CD14-positive monocyte (primary cell): Measurements from ENCODE around the gene WWOX. TPM values are rescaled to one million over a fixed set of nuclear protein-coding genes. Genes with fewer than 3 reads are reported as not detected.
"Not testable (repeated sequence)": the region's sequence is repeated elsewhere in the genome, so short reads cannot be mapped to it uniquely, and the experiment has no call there.

Source experiments
- DNase-seq, 3 donors: peaks; one replicate each; pipeline ENCODE4 v3.0.0-alpha.2; 2011 to 2022
- H2AFZ ChIP-seq: 2 replicates; pipeline ENCODE4 v1.6.0; 2012; ENCODE audit warnings: mild to moderate bottlenecking, low read depth, low read length, inconsistent platforms; ENCODE audit not compliant: insufficient read depth, poor library complexity, severe bottlenecking
- H3K27ac ChIP-seq, 2 donors: 1 replicate in 1 of 2; 2 replicates in 1 of 2; pipeline ENCODE4 v1.5.1; 2012 to 2013; ENCODE audit warnings: low read length in 2 of 2, control low read depth in 1 of 2, inconsistent platforms in 1 of 2, low read depth in 1 of 2, mild to moderate bottlenecking in 1 of 2
- H3K27me3 ChIP-seq, 2 donors: one replicate each; pipeline versions ENCODE4 v1.6.0 to v1.6.1; 2011 to 2013; ENCODE audit warnings: low read length in 2 of 2; ENCODE audit not compliant: control insufficient read depth in 2 of 2, insufficient read depth in 2 of 2
- H3K36me3 ChIP-seq, 2 donors: replicated peaks in 1 of 2; 1 replicate in 1 of 2; 2 replicates in 1 of 2; pipeline versions ENCODE4 v1.5.1 to v1.6.1; 2012 to 2013; ENCODE audit warnings: low read length in 2 of 2, control low read depth in 1 of 2, inconsistent platforms in 1 of 2, mild to moderate bottlenecking in 1 of 2; ENCODE audit not compliant: insufficient read depth in 2 of 2, control insufficient read depth in 1 of 2
- H3K4me1 ChIP-seq, 2 donors: 1 replicate in 1 of 2; 2 replicates in 1 of 2; pipeline versions ENCODE4 v1.5.1 to v1.6.1; 2012 to 2013; ENCODE audit warnings: low read length in 2 of 2, control low read depth in 1 of 2, inconsistent platforms in 1 of 2, mild to moderate bottlenecking in 1 of 2, moderate library complexity in 1 of 2; ENCODE audit not compliant: insufficient read depth in 2 of 2, control insufficient read depth in 1 of 2
- H3K4me2 ChIP-seq: replicated peaks from 2 replicates; pipeline ENCODE3; 2012; ENCODE audit warnings: low read length, moderate library complexity, mild to moderate bottlenecking; ENCODE audit not compliant: poor library complexity, severe bottlenecking; ENCODE audit errors: extremely low read depth
- H3K4me3 ChIP-seq, 3 experiments: fragments of 200-600 bp in 1 of 3; sonication (generic) in 1 of 3; replicated peaks in 1 of 3; 1 replicate in 2 of 3; 2 replicates in 1 of 3; pipeline ENCODE4 v1.5.1; 2011 to 2013; ENCODE audit warnings: low read length in 3 of 3, mild to moderate bottlenecking in 3 of 3, control low read depth in 2 of 3, low read depth in 2 of 3, inconsistent platforms in 1 of 3, moderate library complexity in 1 of 3
- H3K79me2 ChIP-seq: 2 replicates; pipeline ENCODE4 v1.6.0; 2012; ENCODE audit warnings: mild to moderate bottlenecking, control low read depth, inconsistent platforms, low read length, moderate library complexity; ENCODE audit not compliant: insufficient read depth
- H3K9ac ChIP-seq: 2 replicates; pipeline ENCODE4 v1.6.0; 2017; ENCODE audit warnings: low read length, mild to moderate bottlenecking; ENCODE audit not compliant: insufficient read depth, poor library complexity, severe bottlenecking
- H3K9me3 ChIP-seq, 2 donors: replicated peaks in 1 of 2; 1 replicate in 1 of 2; 2 replicates in 1 of 2; pipeline versions ENCODE4 v1.5.1 to v1.6.1; 2012 to 2013; ENCODE audit warnings: low read length in 2 of 2, control low read depth in 1 of 2; ENCODE audit not compliant: control insufficient read depth in 1 of 2, insufficient read depth in 1 of 2
- H4K20me1 ChIP-seq: 2 replicates; pipeline ENCODE4 v1.6.0; 2012; ENCODE audit warnings: mild to moderate bottlenecking, low read length, control low read depth, moderate library complexity; ENCODE audit not compliant: insufficient read depth
- H3K27ac Mint-ChIP-seq, 7 donors: one replicate each; pipeline ENCODE4 v1.8.0; 2020; ENCODE audit warnings: mild to moderate bottlenecking in 7 of 7, mixed read lengths in 7 of 7, moderate library complexity in 6 of 7, inconsistent platforms in 2 of 7
- H3K27me3 Mint-ChIP-seq, 3 donors: one replicate each; pipeline ENCODE4 v1.8.0; 2021 to 2022; ENCODE audit warnings: low read depth in 3 of 3, mild to moderate bottlenecking in 3 of 3, mixed read lengths in 3 of 3, moderate library complexity in 3 of 3, inconsistent platforms in 1 of 3
- H3K36me3 Mint-ChIP-seq, 2 donors: one replicate each; pipeline ENCODE4 v1.8.0; 2020; ENCODE audit warnings: mixed read lengths in 2 of 2, inconsistent platforms in 1 of 2, mild to moderate bottlenecking in 1 of 2
- H3K4me1 Mint-ChIP-seq: one replicate; pipeline ENCODE4 v1.8.0; 2020; ENCODE audit warnings: mild to moderate bottlenecking, mixed read lengths
- H3K4me3 Mint-ChIP-seq, 2 donors: one replicate each; pipeline ENCODE4 v1.8.0; 2020; ENCODE audit warnings: mild to moderate bottlenecking in 2 of 2, mixed read lengths in 2 of 2, moderate library complexity in 1 of 2
- H3K9me3 Mint-ChIP-seq, 7 donors: one replicate each; pipeline ENCODE4 v1.8.0; 2020 to 2022; ENCODE audit warnings: mixed read lengths in 7 of 7, mild to moderate bottlenecking in 6 of 7, moderate library complexity in 6 of 7, inconsistent platforms in 2 of 7
- CTCF ChIP-seq: fragments of 200-600 bp; IDR thresholded peaks from one replicate; pipeline ENCODE4 v1.8.0; 2022; ENCODE audit warnings: antibody characterized with exemption, mild to moderate bottlenecking
- WGBS: methylation state at CpG from one replicate; pipeline ENCODE4 v1.1.5; 2013; ENCODE audit warnings: missing lambda C conversion rate; ENCODE audit not compliant: insufficient coverage; 5-methylcytosine and 5-hydroxymethylcytosine counted together
- intact Hi-C, 2 donors: fragments of 100-400 bp; cut with micrococcal nuclease; formaldehyde crosslinking; loops; one replicate each; pipeline versions ENCODE4 v1.15.0 to v1.15.1; 2023
- polyA plus RNA-seq, 3 donors: library from polyadenylated mRNA; depleted of rRNA in 1 of 3; unstranded in 2 of 3; stranded (reverse) in 1 of 3; fragments of 300-500 nt in 2 of 3; fragments of >200 nt in 1 of 3; fragmentation: Illumina TruSeq in 2 of 3; gene quantifications; 1 replicate in 2 of 3; 2 replicates in 1 of 3; pipeline ENCODE4 v1.2.3, GENCODE V29; 2012 to 2021

WWOX gene
- polyA plus RNA-seq, 3 donors: 4.0 to 7.0 (median 6.3) TPM

- H4K20me1 ChIP-seq: no peaks in the 10 kb centered on the region
- intact Hi-C loops: no loop called here
- H3K36me3 Mint-ChIP-seq: no peaks in the 10 kb centered on the region
- peaks cover 0 to 2% (median 0%) of the 10 kb centered on the region in 7 donors for H3K9me3 Mint-ChIP-seq
- no peak overlapping the region for H3K4me3 ChIP-seq
- H2AFZ ChIP-seq: no peak overlapping the region
- no peak for TF ChIP-seq CTCF
- no peaks in the 10 kb centered on the region for H3K27me3 ChIP-seq
- H3K4me1 Mint-ChIP-seq: peaks cover 17% of the 10 kb centered on the region
- DNase-seq: peak in 1 of 3 donors; percentile 5
- no peaks in the 10 kb centered on the region for H3K79me2 ChIP-seq
- no peak overlapping the region for H3K4me3 Mint-ChIP-seq
- H3K9me3 ChIP-seq: no peaks in the 10 kb centered on the region
- H3K4me1 ChIP-seq: peaks cover 13 to 20% of the 10 kb centered on the region in 2 donors
- no peak overlapping the region for H3K4me2 ChIP-seq
- H3K27me3 Mint-ChIP-seq: peaks cover 0 to 5% (median 0%) of the 10 kb centered on the region in 3 donors
- no CpG with 5 or more reads among the region's 3 CpGs for WGBS
- H3K27ac ChIP-seq: no peak overlapping the region
- H3K27ac Mint-ChIP-seq: no peak overlapping the region
- H3K36me3 ChIP-seq: no peaks in the 10 kb centered on the region
- no peak overlapping the region for H3K9ac ChIP-seq
Measured at GRCh38 chr16:78513838-78514237, 414.4 kb downstream of the WWOX start.

DNA sequence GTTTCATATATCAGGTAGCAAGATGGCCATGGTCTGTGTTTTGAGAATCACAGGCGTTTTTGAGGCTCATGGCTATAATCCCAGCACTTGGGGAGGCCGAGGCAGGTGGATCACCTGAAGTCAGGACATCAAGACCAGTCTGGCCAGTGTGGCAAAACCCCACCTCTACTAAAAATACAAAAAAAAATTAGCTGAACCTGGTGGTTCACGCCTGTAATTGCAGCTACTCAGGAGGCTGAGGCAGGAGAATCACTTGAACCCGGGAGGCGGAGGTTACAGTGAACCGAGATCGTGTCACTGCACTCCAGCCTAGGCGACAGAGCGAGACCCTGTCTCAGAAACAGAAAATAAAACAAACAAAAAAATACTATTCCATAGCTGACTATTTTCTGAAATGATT is 415.4 kb downstream of the WWOX start:
- H4K20me1 ChIP-seq, H3K36me3 Mint-ChIP-seq, H3K27me3 ChIP-seq, DNase-seq, H3K4me2 ChIP-seq, H3K9me3 ChIP-seq, intact Hi-C loops, H2AFZ ChIP-seq, H3K4me3 Mint-ChIP-seq, H3K9ac ChIP-seq, H3K36me3 ChIP-seq, H3K27me3 Mint-ChIP-seq, H3K27ac Mint-ChIP-seq, H3K79me2 ChIP-seq, H3K4me3 ChIP-seq, H3K9me3 Mint-ChIP-seq, H3K27ac ChIP-seq: not testable (repeated sequence)
- WGBS: no CpG with 5 or more reads among the region's 9 CpGs
- H3K4me1 ChIP-seq: peaks cover 13 to 20% of the 10 kb centered on the region in 2 donors
- peaks cover 17% of the 10 kb centered on the region for H3K4me1 Mint-ChIP-seq
